Hepatocyte (in vitro differentiated cells): ENCODE data around the gene ARHGAP26. TPM values are rescaled to one million over a fixed set of nuclear protein-coding genes. Genes with fewer than 3 reads are reported as not detected.

Experiments
- DNase-seq: peaks from one replicate; pipeline ENCODE4 v3.0.0-alpha.2; 2016; ENCODE audit warnings: low spot score
- H2AFZ ChIP-seq: fragments of 200-600 bp; sonication (generic); 2 replicates; pipeline ENCODE4 v1.6.0; 2016; ENCODE audit warnings: antibody characterized with exemption, mild to moderate bottlenecking
- H3K27ac ChIP-seq: fragments of 200-600 bp; sonication (generic); 2 replicates; pipeline ENCODE4 v1.5.1; 2016; ENCODE audit warnings: mild to moderate bottlenecking
- H3K27me3 ChIP-seq: fragments of 200-600 bp; sonication (generic); 2 replicates; pipeline ENCODE4 v1.6.1; 2016
- H3K36me3 ChIP-seq: fragments of 200-600 bp; sonication (generic); replicated peaks from 2 replicates; pipeline ENCODE4 v1.5.1; 2016; ENCODE audit warnings: low read depth; ENCODE audit not compliant: insufficient read depth
- H3K4me1 ChIP-seq: fragments of 200-600 bp; sonication (generic); 2 replicates; pipeline ENCODE4 v1.5.1; 2016; ENCODE audit warnings: mild to moderate bottlenecking, moderate library complexity; ENCODE audit not compliant: insufficient read depth
- H3K4me2 ChIP-seq: fragments of 200-600 bp; sonication (generic); 2 replicates; pipeline ENCODE4 v1.6.0; 2016
- H3K4me3 ChIP-seq: fragments of 200-600 bp; sonication (generic); 2 replicates; pipeline ENCODE4 v1.5.1; 2016; ENCODE audit warnings: mild to moderate bottlenecking
- H3K79me2 ChIP-seq: fragments of 200-600 bp; sonication (generic); 2 replicates; pipeline ENCODE4 v1.6.0; 2017; ENCODE audit warnings: mild to moderate bottlenecking
- H3K9me2 ChIP-seq: fragments of 200-600 bp; sonication (generic); replicated peaks from 2 replicates; pipeline ENCODE4 v1.6.0; 2017; ENCODE audit warnings: mild to moderate bottlenecking; ENCODE audit not compliant: insufficient read depth
- H3K9me3 ChIP-seq: fragments of 200-600 bp; sonication (generic); 2 replicates; pipeline ENCODE4 v1.5.1; 2016; ENCODE audit warnings: low read depth, mild to moderate bottlenecking
- H4K20me1 ChIP-seq: fragments of 200-600 bp; sonication (generic); 2 replicates; pipeline ENCODE4 v1.6.0; 2016; ENCODE audit warnings: mild to moderate bottlenecking; ENCODE audit not compliant: insufficient read depth, poor library complexity, severe bottlenecking
- EZH2 ChIP-seq: fragments of 200-600 bp; sonication (generic); IDR thresholded peaks from 2 replicates; pipeline ENCODE4 v1.6.1; 2016; ENCODE audit warnings: antibody characterized with exemption, mild to moderate bottlenecking, borderline replicate concordance
- EZH2phosphoT487 ChIP-seq: fragments of 200-600 bp; sonication (generic); IDR thresholded peaks from one replicate; pipeline ENCODE4 v1.6.1; 2018; ENCODE audit warnings: antibody characterized with exemption, mild to moderate bottlenecking, low read depth, moderate library complexity; ENCODE audit not compliant: unreplicated experiment, severe bottlenecking
- WGBS: methylation state at CpG from one replicate; pipeline ENCODE4 v1.1.6; 2016; ENCODE audit warnings: low lambda C conversion rate; ENCODE audit errors: missing lambda C conversion rate; 5-methylcytosine and 5-hydroxymethylcytosine counted together
- polyA plus RNA-seq: library from polyadenylated mRNA; unstranded; fragments of >200 nt; fragmentation: Nextera tagmentation; extraction: Ambion mirVana; gene quantifications from 2 replicates; pipeline ENCODE4 v1.2.1, GENCODE V29; 2016
- total RNA-seq: library from RNA; depleted of rRNA; stranded (reverse); fragments of >200 nt; gene quantifications from 2 replicates; pipeline ENCODE4 v1.2.3, GENCODE V29; 2014
- TF ChIP-seq, protein P1 (sequence below): fragments of 200-600 bp; sonication (generic); IDR thresholded peaks from 2 replicates; pipeline ENCODE4 v1.5.1; 2016; ENCODE audit warnings: antibody characterized with exemption, mild to moderate bottlenecking; ENCODE audit not compliant: poor library complexity

ARHGAP26 gene
- total and polyA plus RNA-seq, 2 experiments from 2014 or later: 16.5 to 19.8 TPM

DNA sequence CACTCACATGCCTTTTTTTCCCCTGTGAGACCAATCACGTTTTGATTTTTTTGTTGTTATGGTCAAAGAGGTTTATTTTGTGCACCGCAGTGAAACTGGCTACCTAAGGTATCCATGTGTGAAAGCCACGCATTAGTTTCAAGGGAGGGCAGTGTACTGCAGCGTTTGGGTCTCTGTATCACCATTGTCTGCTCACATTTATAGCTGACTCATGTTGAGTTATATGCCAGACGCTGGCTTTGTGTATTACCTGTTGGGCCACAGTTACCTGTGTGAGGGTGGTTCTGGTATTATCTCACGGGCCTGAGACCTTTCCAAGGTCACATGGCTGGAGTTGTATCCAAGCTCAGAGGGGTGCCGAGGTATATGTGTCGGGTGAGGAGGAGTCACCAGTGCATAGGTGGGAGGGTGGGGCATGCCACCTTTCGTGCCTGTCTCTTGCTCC is 75.8 kb downstream of the ARHGAP26 start:
- H3K27me3 ChIP-seq: no peaks in the 10 kb centered on the region
- no peaks in the 10 kb centered on the region for H3K36me3 ChIP-seq
- peaks cover 66% of the 10 kb centered on the region for H3K79me2 ChIP-seq
- TF ChIP-seq EZH2 (no peak), EZH2phosphoT487 (no peak)
- TF ChIP-seq, protein P1, sequence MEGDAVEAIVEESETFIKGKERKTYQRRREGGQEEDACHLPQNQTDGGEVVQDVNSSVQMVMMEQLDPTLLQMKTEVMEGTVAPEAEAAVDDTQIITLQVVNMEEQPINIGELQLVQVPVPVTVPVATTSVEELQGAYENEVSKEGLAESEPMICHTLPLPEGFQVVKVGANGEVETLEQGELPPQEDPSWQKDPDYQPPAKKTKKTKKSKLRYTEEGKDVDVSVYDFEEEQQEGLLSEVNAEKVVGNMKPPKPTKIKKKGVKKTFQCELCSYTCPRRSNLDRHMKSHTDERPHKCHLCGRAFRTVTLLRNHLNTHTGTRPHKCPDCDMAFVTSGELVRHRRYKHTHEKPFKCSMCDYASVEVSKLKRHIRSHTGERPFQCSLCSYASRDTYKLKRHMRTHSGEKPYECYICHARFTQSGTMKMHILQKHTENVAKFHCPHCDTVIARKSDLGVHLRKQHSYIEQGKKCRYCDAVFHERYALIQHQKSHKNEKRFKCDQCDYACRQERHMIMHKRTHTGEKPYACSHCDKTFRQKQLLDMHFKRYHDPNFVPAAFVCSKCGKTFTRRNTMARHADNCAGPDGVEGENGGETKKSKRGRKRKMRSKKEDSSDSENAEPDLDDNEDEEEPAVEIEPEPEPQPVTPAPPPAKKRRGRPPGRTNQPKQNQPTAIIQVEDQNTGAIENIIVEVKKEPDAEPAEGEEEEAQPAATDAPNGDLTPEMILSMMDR: no peak
- H4K20me1 ChIP-seq: no peaks in the 10 kb centered on the region
- peak overlapping the region; percentile 58 for H3K27ac ChIP-seq
- H3K4me2 ChIP-seq: no peak overlapping the region
- DNase-seq: no peak
- 71% methylated on average over 9 of the region's 9 CpGs for WGBS
- no peak overlapping the region for H3K4me3 ChIP-seq
- H3K9me3 ChIP-seq: no peaks in the 10 kb centered on the region
- H2AFZ ChIP-seq: no peak overlapping the region
- peaks cover 9% of the 10 kb centered on the region for H3K4me1 ChIP-seq
- no peaks in the 10 kb centered on the region for H3K9me2 ChIP-seq

DNA sequence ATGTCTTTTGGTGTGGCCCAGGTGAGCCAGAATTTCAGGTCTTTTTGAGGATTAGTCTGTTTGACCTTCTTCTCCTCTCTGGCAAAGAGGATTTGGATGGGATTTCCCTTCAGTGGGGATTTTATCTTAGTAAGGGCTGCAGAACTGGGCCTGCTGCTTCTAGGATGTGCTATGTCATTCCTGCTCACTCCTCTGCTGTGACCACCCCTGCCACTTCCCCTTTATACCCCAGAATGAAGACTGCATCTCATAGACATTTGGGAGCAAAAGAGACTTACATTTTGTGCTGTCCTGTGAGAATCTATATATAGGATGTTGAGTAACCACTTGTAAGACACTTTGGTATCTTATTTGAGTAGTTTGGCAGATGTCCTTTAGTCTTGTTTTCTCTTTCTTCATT is 76.2 kb downstream of the ARHGAP26 start:
- TF ChIP-seq EZH2 (no peak), EZH2phosphoT487 (no peak)
- TF ChIP-seq, protein P1: no peak
- Histone ChIP-seq H3K36me3 (no peaks in the 10 kb centered on the region), H3K9me3 (no peaks in the 10 kb centered on the region), H3K4me3 (no peak overlapping the region), H3K4me1 (peaks cover 9% of the 10 kb centered on the region), H3K4me2 (no peak overlapping the region), H2AFZ (no peak overlapping the region), H3K9me2 (no peaks in the 10 kb centered on the region), H3K27me3 (no peaks in the 10 kb centered on the region), H3K27ac (peak overlapping the region; percentile 58), H4K20me1 (no peaks in the 10 kb centered on the region), H3K79me2 (peaks cover 71% of the 10 kb centered on the region)
- no peak for DNase-seq

DNA sequence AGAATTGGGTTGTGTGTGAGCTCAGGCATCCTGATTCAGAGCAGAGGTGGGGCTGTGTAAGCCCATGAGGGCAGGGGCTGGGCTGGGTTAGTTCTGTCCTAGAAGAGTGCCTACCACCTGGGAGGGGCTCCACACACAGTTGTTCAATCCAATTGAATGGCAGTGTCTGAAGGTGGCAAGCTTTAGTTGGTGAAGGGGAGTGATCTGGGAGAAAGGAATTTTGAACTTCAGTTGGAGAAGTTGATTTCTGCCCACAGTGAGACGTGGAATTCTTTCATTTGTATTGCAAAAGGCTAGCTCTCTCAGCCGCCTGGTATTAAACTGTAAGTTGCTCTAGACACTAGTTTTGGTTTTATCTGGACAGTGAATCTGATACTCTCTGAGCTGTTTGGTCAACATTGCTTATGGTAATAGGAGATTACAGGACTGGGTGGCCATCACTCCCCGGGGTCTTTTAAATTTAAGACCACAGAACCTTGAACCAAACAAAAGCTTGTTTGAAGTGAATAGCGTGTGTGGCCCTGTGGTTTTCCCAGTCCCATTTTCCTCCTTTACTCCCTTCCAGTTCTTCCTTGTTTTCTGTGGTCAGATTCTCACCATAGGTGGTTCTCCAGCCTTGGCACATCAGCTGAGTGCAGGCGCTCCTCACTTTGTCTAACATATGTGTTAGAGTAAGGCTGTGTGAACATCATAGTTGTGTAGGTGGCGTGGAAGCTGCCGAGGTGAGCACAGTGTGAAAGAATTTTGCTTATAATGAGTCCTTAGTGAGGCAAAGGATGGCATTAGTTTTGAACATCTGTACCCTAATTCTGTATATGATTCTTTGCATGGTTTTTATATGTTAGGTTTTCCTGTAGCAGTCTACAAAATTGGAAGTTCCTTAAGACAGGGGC is 78.0 kb downstream of the ARHGAP26 start:
- H4K20me1 ChIP-seq: no peaks in the 10 kb centered on the region
- no peak overlapping the region for H3K4me2 ChIP-seq
- peaks cover 67% of the 10 kb centered on the region for H3K79me2 ChIP-seq
- TF ChIP-seq EZH2 (no peak), EZH2phosphoT487 (no peak)
- TF ChIP-seq, protein P1: no peak
- no peaks in the 10 kb centered on the region for H3K9me3 ChIP-seq
- H3K4me1 ChIP-seq: peaks cover 9% of the 10 kb centered on the region
- H3K9me2 ChIP-seq: no peaks in the 10 kb centered on the region
- H3K27me3 ChIP-seq: no peaks in the 10 kb centered on the region
- H3K36me3 ChIP-seq: no peaks in the 10 kb centered on the region
- no peak for DNase-seq
- no peak overlapping the region for H3K27ac ChIP-seq
- H3K4me3 ChIP-seq: no peak overlapping the region
- 87% methylated on average over 7 of the region's 7 CpGs for WGBS
- H2AFZ ChIP-seq: no peak overlapping the region
